ENCODE data around the gene POLR1E. TPM values are rescaled to one million over a fixed set of nuclear protein-coding genes. Genes with fewer than 3 reads are reported as not detected.

The POLR1E gene
- total and polyA plus RNA-seq, 9 of the 15 experiments (the other 6 are each of a cell fraction or from before 2014, with no cell fraction given), result 18.9 to 102 (median 74.4) TPM

- TF ChIP-seq E2F4 (CRISPR knock-in tag; IDR thresholded peaks at IDR 0.05; ENCODE audit: low read depth) (no peak), PYGO2 (tag; IDR thresholded peaks at IDR 0.05) (no peak), ELF2 (CRISPR knock-in tag; IDR thresholded peaks at IDR 0.05) (no peak), ZKSCAN1 (IDR thresholded peaks at IDR 0.05; ENCODE audit: low read depth, low read length) (no peak)
Observed at GRCh38 chr9:37528652-37529471, 43.1 kb downstream of the POLR1E start (continued).

- Histone ChIP-seq H3K27me3 (ENCODE audit: control insufficient read depth in 2 of 2, insufficient read depth in 2 of 2, low read length in 2 of 2) (no peaks in the 10 kb centered on the region), H3K4me2 (ENCODE audit: insufficient read depth, low read length) (no peak overlapping the region), H3K9me3 (replicated peaks; ENCODE audit: control insufficient read depth, insufficient read depth, low read depth, low read length) (no peaks in the 10 kb centered on the region), H3K79me2 (ENCODE audit: control insufficient read depth, insufficient read depth, low read length) (no peaks in the 10 kb centered on the region), H3K4me3 (no peak overlapping the region), H3K36me3 (ENCODE audit: control insufficient read depth, insufficient read depth, low read length) (peaks cover 24% of the 10 kb centered on the region; the same call in 2 of the 3 replicates), H3K4me1 (replicated peaks in 1 of 2; ENCODE audit: control insufficient read depth in 2 of 2, insufficient read depth in 2 of 2, low read length in 2 of 2) (no peaks in the 10 kb centered on the region), H3K27ac (ENCODE audit: extremely low read depth, low read depth, low read length) (no peak overlapping the region), H3K9me1 (ENCODE audit: control insufficient read depth, insufficient read depth, low read length) (no peaks in the 10 kb centered on the region), H3K9ac (ENCODE audit: insufficient read depth in 1 of 2, low read depth in 2 of 2, low read length in 2 of 2) (no peak overlapping the region), H2AFZ (ENCODE audit: low read depth, low read length) (no peak overlapping the region), H4K20me1 (replicated peaks; ENCODE audit: control insufficient read depth, insufficient read depth, low read length) (0 out of 2 replicates have a peak, but pooled peaks cover 6% of the 10 kb centered on the region)
- FAIRE-seq (no peak), DNase-seq (ENCODE audit: extremely low read depth in 1 of 4, low spot score in 3 of 4) (no peak), ATAC-seq (no peak)
- intact Hi-C loops (cut with micrococcal nuclease), result no loop called here
- ChIA-PET POLR2A (interaction anchor here (0.6 kb wide), 1 partner anchor 76 kb away, joined by 3 read pairs; no protein-coding TSS in a partner anchor), CTCF (ENCODE audit: low intra/inter-chr PET ratio) (no interaction called here)
- WGBS (ENCODE audit: insufficient coverage, low coverage, missing lambda C conversion rate), result 84% methylated on average over 13 of the region's 13 CpGs
- in situ Hi-C loops (cut with MboI), result no loop called here
- no TSS peak for BruUV-seq (replicated peaks)
- TF ChIP-seq KLF13 (tag; IDR thresholded peaks at IDR 0.05; ENCODE audit: borderline replicate concordance, low read depth) (no peak), RBM25 (IDR thresholded peaks at IDR 0.05; ENCODE audit: low read depth, low read length, severe bottlenecking) (no peak), HBP1 (CRISPR knock-in tag; IDR thresholded peaks at IDR 0.05) (no peak), HDAC3 (IDR thresholded peaks at IDR 0.05; ENCODE audit: borderline replicate concordance, partially characterized antibody) (no peak), CCAR2 (IDR thresholded peaks at IDR 0.05; ENCODE audit: low read depth, low read length) (no peak), SRSF9 (IDR thresholded peaks at IDR 0.05; ENCODE audit: borderline replicate concordance, low read depth, low read length) (no peak), RBM39 (optimal IDR thresholded peaks at IDR 0.05; ENCODE audit: low read depth, low read length) (no peak), LARP7 (IDR thresholded peaks at IDR 0.05) (no peak), FOXA1 (IDR thresholded peaks at IDR 0.05; ENCODE audit: borderline replicate concordance) (no peak), MAX (CRISPR knock-in tag; IDR thresholded peaks at IDR 0.05) (no peak), EWSR1 (IDR thresholded peaks at IDR 0.05; ENCODE audit: borderline replicate concordance, low read depth, partially characterized antibody) (no peak)
Observed at GRCh38 chr9:37531699-37532098, 46.0 kb downstream of the POLR1E start.

All from K562 (cell line).